NCI-H2227 treated with DMSO at 0.1 percent for 48 hours (cell line): ENCODE data around the gene OPTN.
"Not testable (repeated sequence)": the region's sequence is repeated elsewhere in the genome, so short reads cannot be mapped to it uniquely, and the experiment has no call there.

Source experiments
- DNase-seq: peaks from one replicate; lab custom pipeline; 2025; lab: John Stamatoyannopoulos, UW

OPTN gene

GRCh38 chr10:13099666-13100348 lies at the start of gene OPTN:
Gene OPTN, plus strand, starts transcription at chr10:13100163. Its CDS starts 8,960 bp downstream, at chr10:13109123.
- DNase-seq, result peak; percentile 67

- no peak for DNase-seq
These were observed 48.8 kb upstream of the OPTN start for GRCh38 chr10:13051126-13051694.

GRCh38 chr10:13053208-13053607 lies 46.8 kb upstream of the OPTN start:
- not testable (repeated sequence) for DNase-seq

- DNase-seq, result no peak
These were observed 46.0 kb upstream of the OPTN start for GRCh38 chr10:13053794-13054462.

- no peak for DNase-seq
These were observed 45.1 kb upstream of the OPTN start for GRCh38 chr10:13054844-13055243.

GRCh38 chr10:13056456-13057077 lies 43.4 kb upstream of the OPTN start:
- DNase-seq, result no peak

- DNase-seq, result no peak
These were observed 37.2 kb upstream of the OPTN start for GRCh38 chr10:13062803-13063202.

GRCh38 chr10:13066527-13066926 lies 33.4 kb upstream of the OPTN start:
- no peak for DNase-seq

- no peak for DNase-seq
These were observed 32.5 kb upstream of the OPTN start for GRCh38 chr10:13067431-13067830.

- no peak for DNase-seq
These were observed 31.9 kb upstream of the OPTN start for GRCh38 chr10:13068071-13068470.

GRCh38 chr10:13068484-13068883 lies 31.5 kb upstream of the OPTN start:
- no peak for DNase-seq

GRCh38 chr10:13072339-13072738 lies 27.6 kb upstream of the OPTN start:
- no peak for DNase-seq

GRCh38 chr10:13074563-13075451 lies 25.2 kb upstream of the OPTN start:
- peak; percentile 20 for DNase-seq

GRCh38 chr10:13078912-13079775 lies 20.8 kb upstream of the OPTN start:
- no peak for DNase-seq

- no peak for DNase-seq
These were observed 20.2 kb upstream of the OPTN start for GRCh38 chr10:13079776-13080050.

GRCh38 chr10:13080643-13081042 lies 19.3 kb upstream of the OPTN start:
- DNase-seq, result no peak

- DNase-seq, result not testable (repeated sequence)
These were observed 16.3 kb upstream of the OPTN start for GRCh38 chr10:13083700-13084099.

GRCh38 chr10:13086056-13086455 lies 13.9 kb upstream of the OPTN start:
- DNase-seq, result no peak

GRCh38 chr10:13087601-13087985 lies 12.4 kb upstream of the OPTN start:
- no peak for DNase-seq

GRCh38 chr10:13087986-13088618 lies 11.9 kb upstream of the OPTN start:
- DNase-seq, result no peak

GRCh38 chr10:13089345-13089744 lies 10.6 kb upstream of the OPTN start:
- DNase-seq, result no peak
